Left forelimb (tissue), 1 donor: ENCODE results near the gene FAM3A.

Source experiments
- DNase-seq: peaks from one replicate; pipeline ENCODE4 v3.0.0-alpha.2; 2018; ENCODE audit warnings: low spot score

FAM3A gene

DNA sequence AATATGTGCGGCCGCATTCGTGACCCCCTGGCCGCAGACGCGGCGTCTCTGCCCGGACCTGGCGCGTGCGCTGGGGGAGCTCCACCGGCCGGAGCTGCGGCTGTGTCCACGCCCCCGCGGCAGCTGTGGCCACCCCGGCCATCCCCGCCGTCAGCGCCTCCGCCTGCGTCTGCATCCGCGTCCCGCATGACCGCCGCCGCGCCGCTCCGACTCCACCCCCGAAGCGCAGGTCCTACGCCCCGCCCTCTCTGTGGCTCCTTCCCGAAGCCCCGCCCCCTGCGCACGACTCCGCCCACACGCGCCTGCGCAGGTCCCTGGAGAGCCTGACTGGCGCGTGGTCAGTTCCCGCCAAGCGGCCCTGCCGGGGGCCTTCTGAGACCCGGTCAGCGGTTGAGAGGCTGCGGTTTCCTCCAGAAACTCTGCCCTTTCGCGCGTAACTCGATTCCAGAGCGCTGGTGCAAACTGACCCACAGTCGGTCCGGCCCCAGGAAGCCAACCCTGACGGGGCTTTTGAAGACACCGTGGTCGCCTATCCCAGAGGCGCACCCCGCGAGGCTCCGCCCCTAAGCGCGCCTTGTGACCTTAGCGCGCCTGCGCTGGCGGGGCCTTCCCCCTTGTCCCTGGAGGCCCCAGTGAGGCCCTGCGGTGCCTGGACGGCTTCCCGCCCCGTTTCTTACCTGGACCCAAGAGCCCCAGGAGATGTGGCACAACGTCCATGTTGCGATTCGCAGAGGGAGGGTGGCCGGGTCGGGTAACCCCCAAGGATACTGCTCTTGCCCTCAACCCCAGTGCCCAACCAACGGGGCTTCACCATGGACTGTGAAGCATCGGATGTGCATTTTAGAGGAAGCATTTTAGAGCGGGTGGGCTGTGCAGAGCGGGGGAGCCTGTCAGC, 37.1 kb downstream of the FAM3A start, which contains the start of gene LAGE3:
TSS of gene LAGE3 (minus strand) at position 554 of the 895 bp plus-strand sequence. CDS start at position 188, 366 bp downstream.
- peak; percentile 95 for DNase-seq

DNA sequence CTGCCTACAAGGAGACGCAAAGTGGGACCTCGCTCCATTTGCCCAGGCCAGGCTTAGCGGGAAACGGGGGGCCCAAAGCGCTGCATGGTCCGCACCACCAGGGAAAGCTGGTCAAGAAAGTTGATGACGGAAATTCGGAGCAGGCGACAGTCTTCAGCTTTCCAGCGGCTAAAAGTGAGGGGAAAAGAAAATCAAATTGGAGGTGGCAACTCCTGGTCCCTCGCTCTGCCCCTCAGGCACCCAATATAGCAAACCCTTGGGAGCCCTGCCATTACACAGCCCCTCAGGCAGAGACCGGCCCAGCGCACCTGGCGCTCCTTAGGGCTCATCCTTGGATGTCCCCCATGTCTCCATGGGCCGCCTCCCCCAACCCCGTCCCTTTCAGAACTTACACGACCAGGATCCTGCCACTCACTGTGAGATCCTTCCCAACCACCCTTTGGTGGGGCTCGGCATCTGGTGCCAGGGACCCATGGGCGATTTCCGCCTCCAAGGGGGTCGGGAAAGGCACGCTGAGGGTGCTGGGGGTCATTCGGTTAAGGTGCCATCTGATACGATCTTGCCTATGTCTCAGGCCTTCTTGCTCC, 38.0 kb downstream of the FAM3A start:
- no peak for DNase-seq

DNA sequence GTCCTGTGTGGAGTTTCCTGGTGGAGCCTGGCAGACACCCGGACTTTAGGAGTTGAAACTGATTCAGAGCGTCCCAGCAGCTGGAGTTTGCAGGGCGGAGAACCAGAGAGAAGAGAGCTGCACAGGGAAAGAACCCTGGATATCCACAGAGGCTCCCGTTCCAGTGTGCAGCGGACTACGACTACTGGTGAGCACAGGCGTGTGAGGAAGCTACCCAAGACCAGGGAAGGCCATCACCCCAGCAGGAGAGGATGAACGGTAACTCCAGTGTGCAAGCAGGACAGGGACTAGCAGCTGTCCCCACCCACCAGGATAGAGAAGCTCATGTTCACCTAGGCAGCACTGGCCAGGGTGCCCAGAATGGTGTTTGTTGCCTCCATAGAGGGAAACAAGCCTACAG, 39.2 kb downstream of the FAM3A start:
- no peak for DNase-seq

DNA sequence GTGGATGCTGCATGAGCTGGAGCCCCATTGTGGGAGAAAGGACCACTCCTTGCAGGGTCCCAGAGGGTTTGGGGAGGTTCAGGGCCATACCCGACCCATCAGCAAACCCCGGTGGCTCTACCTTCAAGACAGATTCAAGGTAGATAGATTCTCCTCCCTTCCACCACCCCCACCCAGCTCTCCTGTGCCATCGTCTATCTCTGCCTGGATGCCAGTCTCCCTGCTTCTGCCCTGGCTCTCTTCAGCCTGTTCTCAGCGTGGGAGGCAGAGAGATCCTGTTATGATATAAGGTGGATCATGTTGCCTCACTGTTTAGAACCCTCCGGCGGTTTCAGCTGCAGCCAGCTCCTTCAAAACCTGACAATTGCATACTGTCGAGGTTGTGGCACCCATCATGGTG, 42.3 kb downstream of the FAM3A start:
- DNase-seq = no peak

DNA sequence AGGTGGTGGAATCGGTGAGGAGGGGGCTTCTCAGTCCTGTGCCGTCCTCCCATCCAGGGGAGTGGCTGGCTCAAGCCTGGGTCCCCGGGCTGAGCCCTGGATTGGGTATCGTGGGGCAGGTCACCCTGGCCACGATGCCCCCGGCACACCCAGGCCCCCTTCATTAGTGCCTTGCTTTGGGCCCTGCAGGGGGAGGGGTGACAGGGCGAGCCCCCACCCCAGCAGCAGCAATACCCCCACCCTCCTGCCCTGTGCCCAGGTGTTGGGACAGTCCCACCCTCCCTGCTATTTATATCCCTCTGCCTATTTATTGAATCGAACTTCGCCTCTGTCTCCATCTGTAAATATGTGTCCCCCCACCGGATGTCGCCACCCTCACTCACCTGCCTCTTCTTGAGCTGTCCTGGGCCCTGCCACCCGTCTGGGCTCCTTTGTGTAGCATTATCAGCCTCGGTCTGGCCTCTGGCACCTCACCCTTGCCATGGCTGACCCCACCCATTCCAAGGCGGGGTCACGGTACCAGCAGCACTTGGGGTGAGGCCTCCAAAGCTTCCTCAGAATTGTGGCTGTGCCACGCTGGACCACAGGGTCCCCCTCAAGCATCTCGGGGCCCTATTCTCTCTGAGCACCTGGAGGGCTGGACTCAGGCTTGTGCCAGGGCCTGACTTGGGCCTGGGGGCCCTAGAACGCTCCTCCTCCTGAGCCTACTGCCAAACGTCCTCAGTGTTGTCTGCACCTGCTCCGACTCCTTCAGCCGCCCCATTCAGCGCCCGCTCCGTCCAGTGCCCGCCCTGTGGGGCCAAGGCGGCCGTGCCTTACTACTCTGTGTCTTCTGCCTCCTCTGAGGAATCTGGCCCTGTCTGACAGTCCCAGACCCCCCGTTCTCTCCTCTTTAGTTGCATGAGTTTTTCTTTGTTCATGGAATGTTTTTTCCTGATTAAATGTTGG, 43.1 kb downstream of the FAM3A start:
- DNase-seq = peak; percentile 50

DNA sequence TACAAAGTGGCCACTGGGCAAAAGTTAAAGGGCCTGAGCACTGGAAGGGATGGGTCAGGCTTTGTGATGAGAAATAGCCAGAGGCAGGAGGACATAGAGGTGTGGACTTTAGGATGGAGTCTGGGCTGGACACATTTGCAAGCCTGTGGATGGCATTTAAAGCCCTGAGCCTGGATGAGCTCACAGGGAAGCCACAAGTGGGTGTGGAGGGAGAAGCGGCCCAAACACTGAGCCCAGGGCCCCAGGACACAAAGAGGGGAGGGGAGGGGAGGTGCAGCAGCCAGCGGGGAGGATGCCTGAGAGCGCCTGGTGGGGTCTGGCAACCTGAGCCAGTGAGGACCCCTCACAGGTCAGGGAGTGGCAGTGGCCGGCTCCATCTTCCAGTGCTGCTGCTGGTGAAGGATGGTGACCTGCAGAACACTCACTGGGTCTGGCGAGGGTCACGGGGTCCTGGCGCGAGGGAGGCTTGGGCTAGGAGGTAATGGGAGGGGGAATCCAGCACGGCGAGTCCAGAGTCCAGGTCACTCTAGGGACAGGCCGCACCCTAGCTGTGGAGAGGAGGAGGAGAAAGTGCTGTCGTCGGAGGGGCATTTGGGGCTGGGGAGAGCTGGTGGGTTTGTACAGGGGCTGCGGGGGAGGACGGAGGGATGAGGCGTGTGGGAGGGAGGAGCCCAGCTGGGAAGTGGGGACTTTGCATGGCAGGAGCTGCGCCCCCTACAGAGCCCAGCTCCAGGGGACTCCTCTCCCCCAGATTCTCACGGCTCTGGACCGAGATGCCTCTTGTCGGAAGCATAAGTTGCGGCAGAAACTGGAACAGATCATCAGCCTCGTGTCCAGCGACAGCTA, 44.0 kb downstream of the FAM3A start:
- DNase-seq = no peak

DNA sequence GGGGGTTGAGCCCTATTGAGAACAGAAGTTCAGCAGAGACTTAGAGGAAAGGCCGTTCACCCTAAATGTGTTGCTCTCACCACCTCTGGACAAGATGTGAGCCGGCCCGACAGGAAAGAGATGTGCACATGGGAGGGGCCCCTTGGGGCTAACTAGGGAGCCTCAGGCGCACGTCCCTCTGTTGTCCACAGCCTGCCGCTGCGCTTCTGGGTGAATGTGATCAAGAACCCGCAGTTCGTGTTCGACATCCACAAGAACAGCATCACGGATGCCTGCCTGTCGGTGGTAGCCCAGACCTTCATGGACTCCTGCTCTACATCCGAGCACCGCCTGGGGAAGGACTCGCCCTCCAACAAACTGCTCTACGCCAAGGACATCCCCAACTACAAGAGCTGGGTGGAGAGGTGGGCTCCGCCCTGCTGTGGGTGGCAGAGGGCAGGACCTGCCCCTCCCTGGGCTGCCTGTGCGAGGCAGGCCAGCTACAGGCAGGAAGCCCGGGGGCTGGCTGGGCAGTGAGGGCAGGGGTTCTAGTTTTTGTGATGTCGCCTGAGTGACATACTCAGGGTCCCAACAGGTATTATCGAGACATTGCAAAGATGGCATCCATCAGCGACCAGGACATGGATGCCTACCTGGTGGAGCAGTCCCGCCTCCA, 45.0 kb downstream of the FAM3A start:
- no peak for DNase-seq

DNA sequence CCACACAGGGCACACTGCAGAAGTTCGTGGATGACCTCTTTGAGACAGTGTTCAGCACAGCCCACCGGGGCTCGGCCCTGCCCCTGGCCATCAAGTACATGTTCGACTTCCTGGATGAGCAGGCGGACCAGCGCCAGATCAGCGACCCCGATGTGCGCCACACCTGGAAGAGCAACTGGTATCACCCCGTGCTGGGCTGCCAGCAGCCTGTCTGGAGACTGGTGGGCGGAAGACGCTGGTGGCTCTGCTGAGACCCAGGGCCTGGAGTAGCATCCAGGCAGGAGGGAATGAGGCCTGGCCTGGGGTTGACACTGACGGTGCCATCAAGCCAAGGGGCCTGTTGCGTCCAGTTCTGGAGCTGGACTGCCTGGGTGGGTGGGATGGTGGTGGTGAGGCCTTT, 45.6 kb downstream of the FAM3A start:
- DNase-seq = no peak

DNA sequence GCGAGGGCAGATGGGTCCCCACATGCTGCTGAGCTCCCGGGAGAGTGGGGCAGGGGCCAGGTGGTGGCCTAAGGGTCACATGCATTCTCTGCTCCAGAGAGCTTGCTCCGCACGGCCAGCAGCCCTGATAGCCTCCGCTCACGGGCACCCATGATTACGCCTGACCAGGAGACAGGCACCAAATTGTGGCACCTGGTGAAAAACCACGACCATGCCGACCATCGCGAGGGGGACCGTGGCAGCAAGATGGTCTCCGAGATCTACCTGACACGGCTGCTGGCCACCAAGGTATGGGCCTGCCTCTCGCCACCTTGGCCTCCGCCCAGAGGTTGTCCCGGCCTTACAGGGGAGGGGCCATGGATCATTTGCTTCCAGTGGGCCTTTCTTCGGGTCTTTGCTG, 46.2 kb downstream of the FAM3A start:
- DNase-seq = no peak

DNA sequence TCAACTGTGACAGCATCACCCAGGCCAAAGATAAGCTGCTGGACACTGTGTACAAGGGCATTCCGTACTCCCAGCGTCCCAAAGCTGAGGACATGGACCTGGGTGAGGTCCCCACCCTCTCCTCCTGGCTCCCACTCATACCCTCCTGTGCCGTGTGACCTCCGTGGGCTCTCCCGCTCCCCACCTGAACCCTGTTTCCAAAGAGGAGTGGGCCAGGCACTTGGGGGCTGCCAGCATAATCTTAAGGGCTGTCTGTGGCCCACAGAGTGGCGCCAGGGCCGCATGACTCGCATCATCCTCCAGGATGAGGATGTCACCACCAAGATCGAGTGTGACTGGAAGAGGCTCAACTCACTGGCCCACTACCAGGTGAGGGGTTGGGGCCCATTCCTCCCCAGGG, 46.9 kb downstream of the FAM3A start:
- no peak for DNase-seq

DNA sequence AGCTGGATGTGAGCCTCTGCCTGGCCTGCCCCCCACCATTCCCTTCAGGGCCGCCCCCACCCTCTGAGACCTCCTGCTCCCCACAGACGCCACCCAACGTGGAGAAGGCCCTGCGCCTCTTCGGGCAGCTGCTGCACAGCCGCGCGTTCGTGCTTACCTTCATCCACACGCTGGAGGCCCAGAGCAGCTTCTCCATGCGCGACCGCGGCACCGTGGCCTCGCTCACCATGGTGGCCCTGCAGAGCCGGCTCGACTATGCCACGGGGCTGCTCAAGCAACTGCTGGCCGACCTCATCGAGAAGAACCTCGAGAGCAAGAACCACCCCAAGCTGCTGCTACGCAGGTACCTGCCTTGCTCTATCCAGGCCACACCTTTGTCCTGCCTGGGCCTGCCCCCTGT, 47.8 kb downstream of the FAM3A start:
- no peak for DNase-seq

DNA sequence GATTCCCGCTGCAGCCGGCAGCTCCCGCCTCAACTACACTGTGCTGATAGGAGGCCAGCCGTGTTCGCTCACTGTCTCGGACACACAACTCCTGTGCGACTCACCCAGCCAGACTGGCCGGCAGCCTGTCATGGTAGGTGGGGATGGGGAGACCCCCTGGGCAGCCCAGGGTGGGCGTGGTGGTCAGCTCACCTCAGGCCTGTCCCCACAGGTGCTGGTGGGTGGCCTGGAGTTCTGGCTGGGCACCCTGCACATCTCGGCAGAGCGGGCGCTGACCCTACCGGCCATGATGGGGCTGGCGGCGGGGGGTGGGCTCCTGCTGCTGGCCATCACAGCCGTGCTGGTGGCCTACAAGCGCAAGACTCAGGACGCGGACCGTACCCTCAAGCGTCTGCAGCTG, 48.5 kb downstream of the FAM3A start:
- no peak for DNase-seq

DNA sequence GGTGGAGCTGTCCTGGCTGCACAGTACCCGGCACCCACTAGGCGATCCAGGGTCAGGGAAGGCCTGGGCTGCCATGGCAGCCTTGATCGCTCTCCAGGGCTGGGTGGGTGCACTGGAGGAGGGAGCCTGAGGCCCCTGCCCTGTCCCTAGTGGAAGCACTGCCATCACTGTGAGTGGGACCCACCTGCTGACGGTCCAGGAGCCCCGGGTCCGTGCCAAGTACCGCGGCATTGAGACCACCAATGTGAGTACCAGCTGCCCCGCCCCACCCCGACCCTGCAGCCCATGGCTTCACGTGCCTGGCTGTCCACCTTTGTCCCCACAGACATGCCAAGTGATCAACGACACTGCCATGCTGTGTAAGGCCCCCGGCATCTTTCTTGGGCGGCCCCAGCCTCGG, 49.1 kb downstream of the FAM3A start:
- no peak for DNase-seq

DNA sequence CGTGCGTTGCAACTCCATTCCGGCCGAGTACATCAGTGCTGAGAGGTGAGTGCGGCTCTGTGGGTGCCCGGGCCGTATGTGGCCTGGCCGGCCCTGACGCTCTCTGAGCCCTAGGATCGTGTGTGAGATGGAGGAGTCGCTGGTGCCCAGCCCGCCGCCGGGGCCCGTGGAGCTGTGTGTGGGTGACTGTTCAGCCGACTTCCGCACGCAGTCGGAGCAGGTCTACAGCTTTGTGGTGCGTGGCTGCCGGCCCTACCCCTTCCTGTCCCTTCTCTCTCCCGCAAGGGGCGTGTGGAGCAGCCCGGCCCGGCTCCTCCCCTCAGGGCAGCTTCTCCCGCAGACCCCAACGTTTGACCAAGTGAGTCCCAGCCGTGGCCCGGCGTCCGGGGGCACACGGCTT, 50.0 kb downstream of the FAM3A start:
- DNase-seq = no peak

DNA sequence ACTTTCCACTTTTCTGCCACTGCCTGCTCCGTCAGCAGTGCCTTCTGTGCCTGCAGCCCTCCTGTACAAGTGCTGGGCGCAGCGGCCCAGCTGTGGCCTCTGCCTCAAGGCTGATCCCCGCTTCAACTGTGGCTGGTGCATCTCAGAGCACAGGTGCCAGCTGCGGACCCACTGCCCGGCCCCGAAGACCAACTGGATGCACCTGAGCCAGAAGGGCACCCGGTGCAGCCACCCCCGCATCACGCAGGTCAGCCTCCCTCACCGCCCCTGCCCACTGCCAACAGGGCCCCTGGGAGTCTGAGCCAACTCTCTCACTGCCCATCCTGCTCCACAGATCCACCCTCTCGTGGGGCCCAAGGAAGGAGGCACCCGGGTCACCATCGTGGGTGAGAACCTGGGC, 50.4 kb downstream of the FAM3A start:
- DNase-seq = no peak

DNA sequence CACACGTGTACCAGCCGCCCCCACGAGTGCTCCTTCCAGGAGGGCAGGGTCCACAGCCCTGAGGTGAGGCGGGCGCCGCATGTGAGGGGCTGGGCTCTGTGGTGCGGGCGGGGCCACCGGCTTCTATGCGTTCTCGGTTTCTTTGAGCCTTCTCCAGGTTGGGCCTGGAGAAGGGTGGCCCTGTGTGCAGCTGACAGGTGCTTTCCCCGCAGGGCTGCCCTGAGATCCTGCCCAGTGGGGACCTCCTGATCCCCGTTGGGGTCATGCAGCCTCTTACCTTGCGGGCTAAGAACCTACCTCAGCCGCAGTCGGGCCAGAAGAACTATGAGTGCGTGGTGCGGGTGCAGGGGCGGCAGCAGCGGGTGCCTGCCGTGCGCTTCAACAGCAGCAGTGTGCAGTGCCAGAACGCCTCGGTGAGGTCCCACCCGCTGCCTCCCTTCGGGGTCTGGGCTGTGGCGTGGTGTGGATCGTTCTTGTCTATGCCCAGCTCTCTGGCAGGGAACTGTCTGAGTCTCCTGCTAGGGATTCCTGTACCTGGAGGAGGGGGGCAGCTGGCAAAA, 51.1 kb downstream of the FAM3A start:
- DNase-seq = no peak

DNA sequence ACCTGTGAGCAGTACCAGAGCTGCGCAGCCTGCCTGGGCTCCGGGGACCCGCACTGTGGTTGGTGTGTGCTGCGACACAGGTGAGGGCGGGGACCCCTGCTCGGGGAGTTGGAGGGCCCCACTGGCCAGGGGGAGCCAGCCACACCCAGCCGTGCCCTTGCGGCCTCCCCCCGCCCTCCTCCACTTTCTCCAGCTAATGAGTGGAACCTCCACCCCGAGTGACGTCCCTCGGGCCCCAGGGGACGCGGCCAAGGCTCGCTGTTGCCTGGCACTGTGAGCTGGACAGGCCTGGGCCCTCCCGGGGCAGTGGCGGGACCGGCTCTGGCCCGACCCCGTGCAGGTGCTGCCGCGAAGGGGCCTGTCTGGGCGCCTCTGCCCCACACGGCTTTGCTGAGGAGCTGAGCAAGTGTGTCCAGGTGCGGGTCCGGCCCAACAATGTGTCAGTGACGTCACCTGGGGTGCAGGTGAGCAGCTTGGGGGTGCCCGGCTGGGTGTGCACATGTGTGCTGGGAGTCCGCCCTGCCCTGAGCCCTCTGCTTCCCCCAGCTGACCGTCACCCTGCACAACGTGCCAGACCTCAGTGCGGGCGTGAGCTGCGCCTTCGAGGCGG, 52.3 kb downstream of the FAM3A start:
- no peak for DNase-seq

DNA sequence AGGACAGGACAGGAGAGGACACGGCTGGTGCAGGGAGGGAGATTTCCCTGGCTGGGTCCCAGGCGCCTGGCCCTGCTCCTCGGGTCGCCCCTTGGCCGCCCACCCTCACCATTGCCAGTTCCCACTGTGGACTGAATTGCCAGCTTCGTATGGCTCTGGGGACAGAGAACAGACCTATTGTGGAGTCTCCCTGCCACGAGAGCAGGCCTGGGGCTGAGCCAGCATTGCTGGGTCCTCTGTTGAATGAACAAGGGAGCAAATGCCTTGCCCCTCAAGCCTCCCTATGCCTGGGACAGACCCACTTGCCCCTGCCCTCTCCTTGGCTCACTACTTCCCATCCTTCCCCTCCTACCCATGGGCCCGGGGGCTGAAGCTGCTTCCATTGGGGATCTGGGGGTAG, 53.6 kb downstream of the FAM3A start:
- no peak for DNase-seq

DNA sequence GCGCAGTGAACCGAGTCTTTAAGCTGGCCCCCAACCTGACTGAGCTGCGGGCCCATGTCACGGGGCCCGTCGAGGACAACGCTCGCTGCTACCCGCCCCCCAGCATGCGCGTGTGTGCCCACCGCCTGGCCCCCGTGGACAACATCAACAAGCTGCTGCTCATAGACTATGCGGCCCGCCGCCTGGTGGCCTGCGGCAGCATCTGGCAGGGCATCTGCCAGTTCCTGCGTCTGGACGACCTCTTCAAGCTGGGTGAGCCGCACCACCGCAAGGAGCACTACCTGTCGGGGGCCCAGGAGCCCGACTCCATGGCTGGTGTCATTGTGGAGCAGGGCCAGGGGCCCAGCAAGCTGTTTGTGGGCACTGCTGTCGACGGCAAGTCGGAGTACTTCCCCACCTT, 55.7 kb downstream of the FAM3A start:
- DNase-seq = no peak

DNA sequence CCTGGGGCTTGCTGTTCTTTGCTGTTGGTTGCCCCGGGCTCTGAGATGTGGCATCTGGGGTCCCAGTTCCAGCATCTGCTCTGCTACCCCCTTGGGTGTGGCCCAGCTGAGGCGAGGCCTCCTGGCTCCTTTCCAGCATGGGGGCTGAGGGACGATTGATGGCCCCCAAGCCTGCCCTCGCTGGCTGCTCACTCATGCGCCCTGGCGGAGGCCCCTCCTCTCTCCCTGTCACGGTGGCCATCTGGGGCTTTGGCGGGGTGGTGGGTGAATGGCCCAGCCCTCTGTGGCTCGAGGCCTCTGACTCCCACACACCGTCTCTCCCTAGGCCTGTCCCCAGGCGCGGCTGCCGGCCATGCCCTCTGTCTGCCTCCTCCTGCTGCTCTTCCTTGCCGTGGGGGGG, 56.2 kb downstream of the FAM3A start:
- DNase-seq = no peak
